ENCODE data around the gene MBD5. TPM values are rescaled to one million over a fixed set of nuclear protein-coding genes. Genes with fewer than 3 reads are reported as not detected.

The MBD5 gene
- total and polyA plus RNA-seq, 8 donors, result 3.2 to 173 (median 26.5) TPM

DNA sequence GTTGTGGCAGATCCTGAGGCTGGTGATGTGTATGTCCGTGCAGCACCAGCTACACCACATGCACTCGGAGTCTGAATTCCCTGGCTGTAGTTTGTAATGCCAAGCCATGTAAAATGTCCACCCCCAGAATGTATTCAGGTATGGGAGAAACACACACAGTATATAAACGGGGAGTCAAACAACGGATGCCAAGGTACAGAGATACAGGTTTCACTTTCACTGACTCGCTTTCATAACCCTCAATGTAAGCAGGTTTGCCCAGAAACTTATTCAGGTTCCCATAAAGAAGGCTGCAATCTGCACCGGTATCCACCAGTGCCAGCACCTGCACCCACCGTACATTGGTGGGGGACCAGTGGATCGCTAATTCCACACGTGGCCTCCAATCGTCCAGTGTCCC lies 237.2 kb downstream of the MBD5 start:
- peaks cover 0 to 15% (median 4%) of the 10 kb centered on the region in 4 donors for H3K9me3 ChIP-seq
- WGBS, 5 donors, result 73 to 79% (median 77%) methylated on average over 10 of the region's 10 CpGs

DNA sequence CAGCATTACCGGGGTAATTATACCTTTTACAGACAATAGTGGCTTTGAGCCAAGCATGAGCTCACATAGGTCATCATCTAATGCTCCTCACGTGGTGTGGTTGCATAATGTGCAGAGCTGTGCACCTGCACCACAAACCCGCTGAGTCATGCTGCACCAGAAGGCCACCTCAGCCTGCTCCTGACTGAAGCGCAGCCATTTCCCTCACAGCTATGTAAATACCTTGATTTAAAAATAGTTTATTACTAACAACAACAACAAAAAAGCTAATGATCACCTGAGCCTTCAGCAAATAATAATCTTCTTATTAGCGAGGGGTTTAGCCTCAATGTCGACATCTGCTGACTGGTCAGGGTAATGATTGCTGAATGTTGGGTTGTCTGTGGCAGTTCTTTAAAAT lies 238.8 kb downstream of the MBD5 start:
- Histone ChIP-seq H3K4me3 (no peak overlapping the region), H3K9me3 (peaks cover 0 to 7% (median 0%) of the 10 kb centered on the region in 4 donors), H3K36me3 (peaks cover 0 to 18% (median 6%) of the 10 kb centered on the region in 4 donors), H3K4me1 (no peaks in the 10 kb centered on the region), H3K27me3 (no peaks in the 10 kb centered on the region), H3K27ac (no peak overlapping the region)
- intact Hi-C loops (cut with DNase I; ENCODE audit: low total_unique reads), result no loop called here
- DNase-seq, result peak in 1 of 2 donors; percentile 15
- TF ChIP-seq EP300 (IDR thresholded peaks at IDR 0.05) (no peak), POLR2AphosphoS5 (IDR thresholded peaks at IDR 0.05) (no peak), POLR2A (IDR thresholded peaks at IDR 0.05) (no peak), CTCF (IDR thresholded peaks at IDR 0.05) (no peak)
- 79 to 95% (median 90%) methylated on average over 6 of the region's 6 CpGs for WGBS, 5 donors

More for the DNA sequence above, 237.2 kb downstream of the MBD5 start:
- TF ChIP-seq CTCF (IDR thresholded peaks at IDR 0.05) (no peak), EP300 (IDR thresholded peaks at IDR 0.05) (no peak), POLR2A (IDR thresholded peaks at IDR 0.05) (no peak), POLR2AphosphoS5 (IDR thresholded peaks at IDR 0.05) (no peak)
- no peak overlapping the region for H3K4me3 ChIP-seq
- H3K27me3 ChIP-seq, result no peaks in the 10 kb centered on the region
- DNase-seq, result no peak
- H3K27ac ChIP-seq, result no peak overlapping the region
- H3K36me3 ChIP-seq, result peaks cover 0 to 33% (median 10%) of the 10 kb centered on the region in 4 donors
- no peaks in the 10 kb centered on the region for H3K4me1 ChIP-seq
- intact Hi-C loops (cut with DNase I; ENCODE audit: low total_unique reads), result no loop called here

- 94 to 100% (median 97%) methylated on average over 2 of the region's 2 CpGs for WGBS, 5 donors
- no peak for DNase-seq
- H3K27me3 ChIP-seq, result no peaks in the 10 kb centered on the region
- no peak for TF ChIP-seq POLR2AphosphoS5 (IDR thresholded peaks at IDR 0.05)
- no peak for TF ChIP-seq CTCF (IDR thresholded peaks at IDR 0.05)
- no peak for TF ChIP-seq POLR2A (IDR thresholded peaks at IDR 0.05)
- TF ChIP-seq EP300 (IDR thresholded peaks at IDR 0.05), result no peak
- peaks cover 0 to 5% (median 0%) of the 10 kb centered on the region in 4 donors for H3K9me3 ChIP-seq
- intact Hi-C loops (cut with DNase I; ENCODE audit: low total_unique reads), result no loop called here
- no peaks in the 10 kb centered on the region for H3K4me1 ChIP-seq
- no peak overlapping the region for H3K4me3 ChIP-seq
- no peak overlapping the region for H3K27ac ChIP-seq
- peaks cover 0 to 4% (median 0%) of the 10 kb centered on the region in 4 donors for H3K36me3 ChIP-seq
These were observed 243.0 kb downstream of the MBD5 start for GRCh38 chr2:148263890-148264289.

DNA sequence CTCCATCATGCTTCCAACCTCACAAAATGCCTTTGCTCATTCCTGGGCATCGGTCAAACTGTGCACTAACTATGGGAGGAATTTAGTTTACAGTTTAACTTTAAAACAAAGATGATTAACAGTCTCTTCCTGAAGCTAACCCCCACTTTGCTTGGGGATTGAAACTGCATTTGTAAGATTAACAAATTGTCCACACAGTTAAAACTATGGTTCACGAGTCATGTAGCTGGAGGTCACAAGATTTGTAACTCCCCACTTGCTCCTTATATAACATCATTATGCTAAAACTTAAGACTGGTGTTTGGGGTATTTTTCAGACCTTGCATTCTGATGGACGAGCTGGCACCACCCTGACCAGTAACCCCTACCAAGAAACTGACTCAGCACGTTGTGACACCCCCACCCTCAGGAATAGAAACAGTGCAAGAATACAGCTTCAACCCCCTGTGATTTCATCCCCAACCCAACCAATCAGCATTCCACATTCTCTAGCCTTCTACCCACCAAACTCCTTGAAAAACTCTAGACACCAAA lies 252.3 kb downstream of the MBD5 start:
- intact Hi-C loops (cut with DNase I; ENCODE audit: low total_unique reads), result no loop called here
- 50 to 64% (median 52%) methylated on average over 4 of the region's 4 CpGs for WGBS, 5 donors
- TF ChIP-seq POLR2A (IDR thresholded peaks at IDR 0.05) (no peak), EP300 (IDR thresholded peaks at IDR 0.05) (no peak), CTCF (IDR thresholded peaks at IDR 0.05) (no peak), POLR2AphosphoS5 (IDR thresholded peaks at IDR 0.05) (no peak)
- Histone ChIP-seq H3K27me3 (no peaks in the 10 kb centered on the region), H3K27ac (no peak overlapping the region), H3K4me3 (no peak overlapping the region), H3K9me3 (no peaks in the 10 kb centered on the region), H3K4me1 (peaks cover 0 to 7% (median 0%) of the 10 kb centered on the region in 4 donors), H3K36me3 (peaks cover 0 to 4% (median 0%) of the 10 kb centered on the region in 4 donors)
- DNase-seq, result no peak

Data from stomach (tissue), 9 donors.